IMR-90 (cell line): ENCODE data around the gene C1QTNF1.

Experiments
- CEBPB ChIP-seq: IDR thresholded peaks from 2 replicates; pipeline ENCODE4 v1.6.1; 2012; ENCODE audit warnings: low read depth, low read length, improper control_type of control experiment
- MAFK ChIP-seq: IDR thresholded peaks from 2 replicates; pipeline ENCODE4 v1.6.1; 2012; ENCODE audit warnings: low read depth, low read length, improper control_type of control experiment
- MAZ ChIP-seq: IDR thresholded peaks from 2 replicates; pipeline ENCODE4 v1.6.1; 2012; ENCODE audit warnings: low read depth, mild to moderate bottlenecking, low read length, improper control_type of control experiment, moderate library complexity, borderline replicate concordance
- POLR2A ChIP-seq: IDR thresholded peaks from 2 replicates; pipeline ENCODE4 v1.6.1; 2012; ENCODE audit warnings: mild to moderate bottlenecking, low read depth, low read length
- RCOR1 ChIP-seq: IDR thresholded peaks from 2 replicates; pipeline ENCODE4 v1.6.1; 2012; ENCODE audit warnings: mild to moderate bottlenecking, low read length, improper control_type of control experiment; ENCODE audit not compliant: insufficient replicate concordance
- TF ChIP-seq, protein P1 (sequence below): conservative IDR thresholded peaks from 2 replicates; pipeline ENCODE4 v1.5.1; 2012; ENCODE audit warnings: mild to moderate bottlenecking, low read depth, low read length, improper control_type of control experiment

DNA sequence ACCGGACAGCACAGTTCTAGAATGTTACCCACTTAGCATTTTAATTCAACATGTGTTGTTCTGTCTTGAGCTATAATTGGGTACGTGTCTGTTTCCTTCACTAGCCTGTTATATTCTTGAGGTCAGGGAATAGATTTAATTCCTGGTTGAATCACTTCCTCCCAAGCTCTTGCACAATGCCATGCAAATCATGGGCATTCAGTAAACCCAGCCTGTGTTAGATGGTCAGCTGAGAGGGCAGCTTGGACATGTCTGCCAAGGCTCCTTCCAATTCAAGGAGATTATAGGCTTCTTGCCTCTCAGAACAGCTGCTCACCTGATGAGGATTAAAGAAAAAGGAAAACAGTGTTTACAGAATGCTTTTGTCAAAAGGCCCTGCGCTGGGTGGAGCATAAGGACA, 12.6 kb downstream of the C1QTNF1 start:
- TF ChIP-seq POLR2A (no peak), CEBPB (peak; percentile 100), RCOR1 (no peak), MAZ (no peak), MAFK (no peak)
- TF ChIP-seq, protein P1, sequence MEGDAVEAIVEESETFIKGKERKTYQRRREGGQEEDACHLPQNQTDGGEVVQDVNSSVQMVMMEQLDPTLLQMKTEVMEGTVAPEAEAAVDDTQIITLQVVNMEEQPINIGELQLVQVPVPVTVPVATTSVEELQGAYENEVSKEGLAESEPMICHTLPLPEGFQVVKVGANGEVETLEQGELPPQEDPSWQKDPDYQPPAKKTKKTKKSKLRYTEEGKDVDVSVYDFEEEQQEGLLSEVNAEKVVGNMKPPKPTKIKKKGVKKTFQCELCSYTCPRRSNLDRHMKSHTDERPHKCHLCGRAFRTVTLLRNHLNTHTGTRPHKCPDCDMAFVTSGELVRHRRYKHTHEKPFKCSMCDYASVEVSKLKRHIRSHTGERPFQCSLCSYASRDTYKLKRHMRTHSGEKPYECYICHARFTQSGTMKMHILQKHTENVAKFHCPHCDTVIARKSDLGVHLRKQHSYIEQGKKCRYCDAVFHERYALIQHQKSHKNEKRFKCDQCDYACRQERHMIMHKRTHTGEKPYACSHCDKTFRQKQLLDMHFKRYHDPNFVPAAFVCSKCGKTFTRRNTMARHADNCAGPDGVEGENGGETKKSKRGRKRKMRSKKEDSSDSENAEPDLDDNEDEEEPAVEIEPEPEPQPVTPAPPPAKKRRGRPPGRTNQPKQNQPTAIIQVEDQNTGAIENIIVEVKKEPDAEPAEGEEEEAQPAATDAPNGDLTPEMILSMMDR, result no peak
